HG02852 (cell line): ENCODE results near the gene MAN1A1.
A peak's percentile ranks its signal among the peaks of the same experiment; 100 is the strongest.

Experiments
- ATAC-seq: cut with Tn5 transposase; IDR thresholded peaks from one replicate; pipeline ENCODE4 v1.9.1; 2021; ENCODE audit warnings: mild to moderate bottlenecking, moderate library complexity; ENCODE audit not compliant: unreplicated experiment

The MAN1A1 gene

DNA sequence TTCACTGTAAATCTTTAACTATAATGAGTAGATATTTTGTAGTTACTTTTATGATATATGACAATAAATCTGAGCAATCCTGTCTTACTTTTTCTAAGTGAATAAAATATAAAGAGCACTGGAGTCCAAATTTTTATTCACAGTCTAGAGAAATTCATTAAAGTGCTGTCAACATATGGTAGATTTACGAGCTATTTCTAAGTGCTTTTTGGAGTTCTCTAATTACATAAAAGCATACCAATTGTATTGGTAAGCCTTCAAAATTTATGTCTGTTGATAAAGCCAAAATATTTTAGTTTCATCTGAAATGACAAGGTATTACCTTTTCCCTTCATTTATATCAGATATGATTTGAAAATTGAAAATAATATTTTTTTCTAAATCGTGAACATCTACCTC, 75.4 kb downstream of the MAN1A1 start:
- no peak for ATAC-seq

DNA sequence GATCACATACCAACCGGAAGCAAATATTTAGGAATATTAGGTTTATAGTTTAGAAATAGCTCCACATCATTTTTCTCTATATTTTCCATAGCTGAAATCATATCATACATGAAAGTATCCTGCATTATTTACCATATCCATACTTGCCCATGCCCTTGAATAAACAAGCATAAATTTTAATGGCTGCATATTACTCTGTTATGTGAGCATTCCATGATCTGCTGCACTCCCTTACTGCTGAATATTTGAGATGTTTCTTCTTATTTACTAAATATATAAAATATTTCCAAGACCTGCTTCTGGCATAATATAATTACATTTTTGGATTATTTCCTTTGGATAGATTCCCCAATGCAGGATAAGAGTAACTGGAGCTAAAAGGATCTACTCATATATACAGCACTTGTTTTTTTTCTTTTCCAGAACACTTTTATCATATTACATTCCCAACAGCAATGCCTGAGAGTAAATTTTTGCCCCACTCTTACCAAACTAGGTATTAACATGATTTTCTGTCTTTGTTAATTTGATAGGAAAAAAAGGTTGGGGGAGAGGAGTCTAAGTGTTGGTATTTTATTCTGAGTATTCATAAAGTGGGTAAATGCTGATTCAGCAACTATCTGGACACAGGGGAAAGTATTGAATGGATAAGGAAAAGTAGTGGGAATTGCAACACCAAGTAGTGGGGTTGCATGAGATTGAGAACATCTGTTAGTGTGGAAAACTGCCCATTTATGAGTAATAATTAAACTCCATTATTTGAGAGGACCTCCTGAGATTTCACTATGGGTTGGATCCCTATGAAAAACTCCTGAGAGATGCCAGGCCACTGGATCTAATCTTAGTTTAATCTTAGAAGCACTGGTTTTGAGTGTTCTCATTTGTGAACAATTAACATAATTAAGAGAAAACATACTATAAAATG, 76.0 kb downstream of the MAN1A1 start:
- no peak for ATAC-seq

DNA sequence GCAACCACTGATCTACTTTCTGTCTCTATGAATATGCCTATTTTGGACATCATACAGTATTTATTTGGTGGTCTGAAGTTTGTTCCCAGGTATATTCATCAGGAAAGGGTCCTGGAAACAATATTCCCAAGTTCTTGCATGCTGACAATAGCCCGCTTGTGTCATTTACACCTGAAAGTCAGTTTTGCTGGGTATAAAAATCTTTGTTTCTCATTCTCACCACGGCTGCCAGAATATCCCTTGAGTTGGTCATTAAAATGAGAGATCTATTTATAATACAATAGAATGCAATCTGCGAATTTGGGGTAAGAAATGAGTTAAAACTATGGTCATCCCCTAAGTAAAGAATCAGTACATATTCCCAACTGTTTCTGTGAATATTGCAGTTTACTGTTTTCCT, 79.0 kb downstream of the MAN1A1 start:
- ATAC-seq = no peak

DNA sequence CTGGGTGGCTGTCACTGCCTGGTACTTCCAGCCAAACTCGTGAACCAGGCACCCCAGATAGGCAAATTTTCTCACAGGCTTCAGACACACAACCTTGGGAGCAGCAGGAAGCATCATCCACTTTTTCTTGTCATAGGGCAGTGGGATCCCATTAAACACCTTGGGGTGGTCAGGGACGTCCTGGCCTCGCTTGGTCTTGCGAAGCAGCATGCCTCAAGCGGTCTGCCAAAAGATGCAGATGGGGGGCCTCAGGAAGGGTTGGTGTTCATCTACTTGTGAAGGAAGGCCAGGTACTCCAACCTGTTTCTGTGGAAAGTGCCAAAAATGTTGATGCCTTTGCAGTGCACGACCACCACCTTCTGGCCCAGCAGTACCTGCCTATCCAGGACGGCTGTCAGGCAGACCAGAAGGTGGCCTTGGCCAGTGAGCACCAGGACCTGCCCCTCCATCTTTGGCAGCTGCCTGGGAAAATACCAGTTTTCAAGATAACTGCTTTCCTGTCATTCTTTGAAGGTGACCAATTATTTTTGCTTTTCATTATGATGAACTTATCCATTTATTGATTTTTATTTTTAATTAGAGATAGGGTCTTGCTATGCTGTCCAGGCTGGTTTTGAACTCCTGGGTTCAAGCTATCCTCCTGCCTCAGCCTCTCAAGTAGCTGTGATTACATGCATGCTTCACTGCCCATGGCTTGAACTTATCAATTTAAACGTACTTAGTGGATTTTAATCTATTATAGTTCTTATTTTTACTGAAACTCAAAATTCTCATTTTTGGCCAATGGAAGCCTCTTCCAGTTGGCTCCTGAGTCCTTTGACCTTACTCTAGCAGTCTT, 80.1 kb downstream of the MAN1A1 start:
- ATAC-seq = no peak

DNA sequence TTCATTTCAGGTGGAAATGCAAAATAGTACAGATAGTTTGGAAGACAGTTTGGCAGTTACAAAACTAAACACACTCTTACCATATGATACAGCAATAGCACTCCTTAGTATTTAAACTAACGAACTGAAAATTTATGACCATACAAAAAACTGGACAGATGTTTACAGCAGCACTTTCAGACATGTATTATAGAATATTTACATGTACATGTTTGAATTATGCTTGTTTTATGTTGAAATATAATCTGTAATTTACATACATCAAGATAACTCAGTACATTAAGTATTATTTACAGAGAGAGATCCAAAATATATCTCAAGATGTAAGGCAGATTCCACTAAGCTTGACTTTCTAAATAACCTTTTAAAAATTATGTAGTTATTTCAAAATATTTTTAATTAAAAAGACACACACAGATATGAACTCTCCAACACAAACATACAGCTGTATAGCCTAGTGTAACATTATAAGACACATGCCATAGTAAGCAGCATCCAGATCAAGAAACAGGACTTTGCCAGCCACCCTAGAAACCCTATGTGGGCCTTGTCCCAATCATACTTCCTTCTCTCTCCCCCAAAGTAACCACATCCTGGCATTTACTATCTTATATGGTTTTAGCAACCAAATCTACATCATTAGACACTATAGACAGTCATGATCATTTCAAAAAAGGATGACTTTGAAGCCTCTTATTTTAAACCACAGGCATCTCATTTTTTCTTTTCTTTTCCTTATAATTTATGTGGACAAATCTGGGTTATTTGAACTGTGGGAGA, 82.2 kb downstream of the MAN1A1 start:
- ATAC-seq = no peak

DNA sequence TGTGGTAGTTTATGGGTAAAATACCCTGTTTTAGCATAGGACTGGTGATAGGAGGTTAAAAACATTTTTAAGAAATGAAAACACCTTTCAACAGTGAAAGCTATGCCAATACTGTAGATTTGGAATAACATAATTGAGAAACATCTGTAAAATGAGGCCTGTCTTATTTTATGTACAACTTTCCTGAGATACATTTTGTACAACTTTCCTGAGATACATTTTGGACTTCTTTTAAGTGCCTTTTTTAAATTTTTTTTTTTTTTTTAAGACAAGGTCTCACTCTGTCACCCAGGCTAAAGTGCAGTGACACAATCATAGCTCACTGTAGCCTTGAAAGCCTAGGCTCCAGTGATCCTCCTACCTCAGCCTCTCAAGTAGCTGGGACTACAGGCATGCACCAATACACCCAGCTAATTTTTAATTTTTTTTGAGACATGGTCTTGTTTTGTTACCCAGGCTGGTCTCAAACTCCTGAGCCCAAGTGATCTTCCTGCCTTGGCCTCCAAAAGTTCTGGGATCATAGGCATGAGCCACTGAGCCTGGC, 84.6 kb downstream of the MAN1A1 start:
- ATAC-seq = no peak

DNA sequence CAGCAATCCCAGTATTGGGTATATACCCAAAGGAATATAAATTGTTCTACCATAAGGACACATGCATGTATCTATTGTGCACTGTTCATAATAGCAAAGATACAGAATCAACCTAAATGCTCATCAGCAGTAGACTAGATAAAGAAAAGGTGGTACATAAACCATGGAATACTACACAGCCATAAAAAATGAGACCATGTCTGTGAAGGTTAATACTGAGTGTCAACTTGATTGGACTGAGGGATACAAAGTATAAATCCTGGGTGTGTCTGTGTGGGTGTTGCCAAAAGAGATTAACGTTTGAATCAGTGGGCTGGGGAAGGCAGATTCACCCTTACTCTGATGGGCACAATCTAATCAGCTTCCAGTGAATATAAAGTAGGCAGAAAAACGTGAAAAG, 86.9 kb downstream of the MAN1A1 start:
- no peak for ATAC-seq

DNA sequence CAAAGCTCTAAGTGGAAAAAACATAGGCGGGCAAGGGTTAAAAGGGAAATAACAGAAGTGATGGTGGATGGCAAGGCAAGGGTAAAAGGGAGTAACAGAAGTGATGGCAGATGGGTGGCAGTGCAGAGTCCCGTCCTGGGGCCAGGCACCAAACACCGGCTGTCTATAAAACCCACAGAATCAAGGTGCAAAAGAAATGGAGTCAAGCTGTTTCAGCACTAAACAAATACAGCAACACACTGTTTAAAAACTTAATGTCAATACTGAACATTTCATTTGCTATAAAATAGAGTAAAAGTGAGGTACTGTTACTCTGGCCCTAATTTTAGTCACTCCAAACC, 87.6 kb downstream of the MAN1A1 start:
- no peak for ATAC-seq

DNA sequence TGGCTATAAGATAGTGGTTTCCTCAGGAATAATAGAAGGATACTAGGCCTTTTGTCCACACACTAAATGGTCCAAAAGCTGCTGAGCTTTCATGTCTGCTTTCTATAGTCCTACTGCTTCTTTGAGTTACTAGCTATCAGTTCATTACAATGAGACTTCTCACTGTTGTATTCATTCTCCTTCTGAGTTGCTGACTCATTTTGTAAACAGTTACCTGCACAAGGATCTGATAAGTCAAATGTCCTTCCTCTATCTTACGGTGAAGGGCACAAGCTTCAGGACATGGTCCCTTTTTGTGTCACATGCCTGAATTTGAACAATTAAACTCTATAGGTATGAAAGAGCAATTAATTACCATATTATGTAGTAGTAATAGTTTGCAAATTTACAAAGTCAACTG, 90.5 kb downstream of the MAN1A1 start:
- peak; percentile 94 for ATAC-seq

DNA sequence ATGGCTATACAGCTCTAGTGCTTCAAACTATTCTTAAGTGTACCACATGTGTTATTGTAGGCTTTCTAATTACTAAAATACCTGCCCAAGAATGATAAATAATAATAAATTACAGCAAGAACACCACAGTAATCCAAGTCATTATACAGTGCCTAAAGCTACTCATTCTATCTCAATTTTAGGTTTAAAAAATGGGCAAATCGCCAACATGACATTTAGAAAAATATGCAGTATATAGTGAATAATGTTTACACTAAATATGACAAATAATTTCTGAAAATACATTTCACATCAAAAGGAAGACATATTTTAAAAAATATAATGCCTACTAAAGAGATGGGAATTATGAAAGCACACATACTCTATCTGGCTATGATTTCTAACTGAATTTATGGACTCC, 91.8 kb downstream of the MAN1A1 start:
- ATAC-seq = no peak

DNA sequence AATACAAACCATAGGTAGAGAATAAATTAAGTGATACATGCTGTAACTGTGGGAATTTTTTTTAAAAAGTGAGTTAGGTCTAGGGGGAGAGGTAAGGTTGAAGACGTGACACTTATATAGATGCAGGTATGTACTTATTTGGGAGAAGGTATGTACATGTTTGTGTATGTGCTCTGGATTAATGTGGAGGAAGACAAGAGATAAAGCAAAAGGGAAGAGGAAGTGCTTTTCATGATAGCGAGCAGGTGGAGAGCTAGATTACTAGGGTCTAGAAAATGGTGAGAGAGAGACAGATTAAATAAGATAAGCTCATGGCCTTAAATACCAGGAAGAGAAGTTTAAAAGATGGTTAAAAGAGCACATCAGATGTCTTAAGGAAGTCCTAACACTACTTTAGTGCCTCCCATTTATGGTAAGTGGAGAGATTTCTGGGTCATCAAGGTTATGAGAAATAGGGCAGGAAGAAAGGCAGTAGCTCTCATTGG, 92.5 kb downstream of the MAN1A1 start:
- ATAC-seq = no peak

DNA sequence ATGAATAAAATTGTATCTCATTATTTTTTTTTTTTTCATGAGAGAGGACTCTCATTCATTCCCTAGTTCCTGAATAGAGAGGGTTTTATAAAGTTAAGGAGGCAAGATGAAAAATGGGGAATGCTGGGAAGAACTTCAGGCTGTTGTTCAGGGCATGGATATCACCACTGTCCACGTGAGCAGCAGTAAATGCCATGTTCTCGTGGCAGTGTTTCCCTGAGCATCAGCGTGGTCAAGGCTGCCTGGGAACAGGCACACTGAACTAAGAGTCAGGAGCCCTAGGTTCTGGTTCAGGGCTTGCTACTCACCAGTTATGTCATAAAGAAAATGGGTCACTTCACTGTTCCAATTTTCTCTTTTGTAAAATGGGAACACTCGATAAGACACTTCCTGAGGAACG, 93.2 kb downstream of the MAN1A1 start:
- ATAC-seq = no peak

DNA sequence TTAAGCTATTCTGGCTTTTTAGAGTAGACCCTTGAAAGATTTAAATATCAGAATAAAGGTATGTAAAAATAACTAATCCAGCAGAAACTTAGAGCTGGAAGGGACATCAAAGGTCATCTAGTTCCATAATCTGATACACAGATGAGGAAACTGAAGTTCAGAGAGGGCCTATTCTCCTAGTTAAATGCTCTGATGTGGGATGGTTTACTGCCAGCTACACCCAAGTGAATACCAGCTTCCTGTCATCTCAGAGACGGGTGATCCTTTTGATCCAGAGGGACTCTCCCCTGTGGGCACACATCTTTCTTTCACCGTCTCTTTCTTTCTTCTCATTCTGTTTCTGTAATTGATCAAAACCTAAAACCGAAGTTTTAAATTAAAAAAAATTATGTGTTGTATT, 94.1 kb downstream of the MAN1A1 start:
- no peak for ATAC-seq

DNA sequence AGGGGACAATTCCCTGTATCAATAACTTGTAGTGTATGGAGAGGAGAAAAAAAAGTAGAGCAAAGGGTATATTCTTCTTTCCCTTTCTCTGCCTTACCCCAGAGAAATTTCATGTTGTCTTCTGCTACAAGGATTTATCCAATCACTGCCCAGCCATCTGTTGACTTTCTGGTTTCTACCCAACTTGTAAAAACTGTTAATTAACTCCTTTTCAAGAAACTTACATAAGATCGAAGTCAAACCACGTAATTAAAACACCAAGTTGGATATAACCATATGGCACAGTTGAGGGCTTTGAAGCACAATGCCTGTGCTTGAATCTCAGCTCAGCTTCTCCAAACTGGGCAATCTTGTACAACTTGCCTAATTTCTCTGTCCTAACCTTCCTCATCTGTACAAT, 99.5 kb downstream of the MAN1A1 start:
- no peak for ATAC-seq

DNA sequence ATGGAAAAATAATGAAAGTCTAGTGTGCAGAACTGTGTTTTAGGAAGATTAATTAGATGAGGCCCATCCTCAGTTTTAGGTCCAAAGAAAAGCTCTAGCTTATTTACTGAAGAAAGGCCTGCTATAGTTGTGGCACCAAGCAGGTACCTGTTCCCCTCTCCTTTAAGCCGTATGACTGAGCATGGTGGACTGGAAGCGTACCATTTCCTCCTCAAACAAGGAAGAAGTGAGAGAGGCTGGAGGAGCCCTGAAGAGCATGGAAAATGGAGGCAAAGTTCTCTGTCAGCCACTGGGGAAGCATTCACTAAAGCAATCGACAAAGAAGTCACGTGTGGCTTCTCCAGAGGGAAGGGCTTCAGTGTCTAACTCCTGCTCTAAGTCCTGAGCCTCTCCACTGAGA, 100.2 kb downstream of the MAN1A1 start:
- no peak for ATAC-seq

DNA sequence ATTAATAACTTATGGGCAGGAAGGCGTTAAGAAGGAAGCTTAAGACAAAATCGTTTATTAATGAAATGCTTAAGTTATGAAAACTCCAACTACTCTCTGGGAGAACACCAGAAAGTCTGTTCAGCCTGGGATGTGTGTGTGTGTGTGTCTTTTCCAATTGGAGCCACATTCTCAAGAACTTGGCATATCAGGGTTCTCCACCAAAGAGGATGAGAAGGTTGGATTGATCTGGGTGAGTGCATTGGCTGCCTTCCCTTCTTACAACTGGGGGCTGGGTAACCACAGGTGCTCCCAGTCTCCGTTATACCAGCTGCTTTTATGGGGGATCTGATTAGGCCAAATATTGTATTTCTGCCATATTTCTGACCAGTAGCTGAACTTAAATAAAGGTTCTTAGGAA, 102.1 kb downstream of the MAN1A1 start:
- ATAC-seq = no peak

DNA sequence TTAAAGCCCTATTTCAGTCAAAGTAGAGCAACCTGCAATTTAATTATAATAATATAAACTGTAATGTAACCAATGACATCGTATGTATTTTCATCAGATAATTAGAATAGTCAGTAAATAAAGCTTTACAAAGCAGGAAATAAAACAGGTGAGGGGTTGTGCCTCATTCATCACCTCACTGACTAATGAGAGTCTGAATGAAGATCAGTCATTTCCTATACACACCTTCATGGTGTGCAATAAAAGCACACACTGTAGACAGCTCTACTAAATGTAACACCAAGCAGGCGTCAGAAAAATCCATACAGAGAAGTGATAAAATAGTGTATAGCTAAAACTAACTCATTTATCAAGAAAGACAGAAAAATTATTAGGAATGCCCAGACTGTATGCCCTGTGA, 105.9 kb downstream of the MAN1A1 start:
- ATAC-seq = no peak

DNA sequence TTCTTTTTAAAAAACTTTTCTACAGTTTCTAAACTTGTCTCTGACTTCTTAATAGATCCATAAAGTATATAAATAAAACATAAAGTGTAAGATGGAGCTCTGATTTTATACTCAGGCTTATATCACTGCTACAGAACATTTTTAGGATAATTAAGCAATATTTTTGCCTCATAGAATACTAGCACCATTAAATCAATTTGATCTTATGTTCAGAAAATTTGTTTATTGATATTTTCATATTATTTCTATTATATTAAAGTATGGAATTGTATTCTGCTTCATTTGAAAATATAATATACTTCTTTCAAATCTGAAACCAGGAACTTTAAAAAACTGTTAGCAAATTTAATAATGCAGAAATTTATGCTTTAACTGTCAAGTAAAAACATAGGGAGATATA, 106.5 kb downstream of the MAN1A1 start:
- ATAC-seq = no peak

DNA sequence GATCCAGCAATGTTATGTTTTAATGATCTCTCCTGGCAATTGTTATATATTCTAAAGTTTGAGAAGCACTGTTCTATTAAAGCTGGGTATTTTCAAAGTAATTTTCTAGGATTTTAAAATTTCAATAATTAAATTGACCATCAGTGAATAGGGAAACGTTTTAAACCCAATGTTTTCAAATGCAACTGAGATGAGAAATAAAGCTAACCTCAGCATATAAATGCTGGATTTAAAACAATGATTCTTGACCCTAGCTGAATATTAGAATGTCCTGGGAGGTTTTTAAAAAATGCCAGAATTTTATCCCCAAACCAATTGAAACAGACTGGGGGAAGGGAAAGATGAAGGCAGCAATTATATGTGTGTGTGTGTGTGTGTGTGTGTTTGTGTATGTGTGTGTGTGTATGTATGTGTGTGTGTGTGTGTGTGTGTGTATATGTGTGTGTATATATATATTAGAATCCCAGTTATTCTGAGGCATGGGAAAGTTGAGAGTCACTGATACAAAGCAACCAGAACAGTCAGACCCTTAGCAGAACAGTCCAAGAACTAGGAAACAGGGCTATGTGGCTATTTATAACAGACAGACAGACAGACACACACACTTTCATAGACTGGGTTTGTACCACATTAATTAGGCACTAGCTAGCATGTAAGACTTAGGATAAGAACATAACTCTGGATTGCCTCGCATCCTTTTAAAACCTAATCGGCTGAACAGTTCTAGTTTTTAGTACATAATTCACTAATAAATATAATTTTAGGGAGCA, 107.8 kb downstream of the MAN1A1 start:
- no peak for ATAC-seq

DNA sequence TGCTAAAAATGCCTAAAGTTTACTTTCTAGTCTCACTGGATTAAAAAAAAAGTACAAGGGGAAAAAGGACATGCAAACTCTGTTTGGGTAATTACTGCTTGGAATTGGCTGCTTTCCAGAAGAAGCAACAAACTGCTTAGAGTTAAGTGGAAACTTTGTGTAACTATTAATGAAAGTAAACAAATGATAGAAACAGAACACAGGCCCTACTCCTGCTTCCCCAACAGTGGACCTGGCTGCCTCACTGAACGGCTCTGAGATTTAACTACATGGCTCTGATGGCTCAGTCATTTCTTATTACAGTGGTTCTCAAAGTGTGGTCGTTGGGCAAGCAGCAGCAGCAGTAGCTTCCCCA, 108.5 kb downstream of the MAN1A1 start:
- ATAC-seq = no peak
